IMR-90 (cell line): ENCODE data around the gene HOXC6.

ENCODE experiments used
- BHLHE40 ChIP-seq: fragments of 150-350 bp; IDR thresholded peaks from 2 replicates; pipeline ENCODE4 v1.6.1; 2016; ENCODE audit warnings: mild to moderate bottlenecking, low read depth, low read length
- CEBPB ChIP-seq: IDR thresholded peaks from 2 replicates; pipeline ENCODE4 v1.6.1; 2012; ENCODE audit warnings: low read depth, low read length, improper control_type of control experiment
- CHD1 ChIP-seq: IDR thresholded peaks from 2 replicates; pipeline ENCODE4 v1.6.1; 2012; ENCODE audit warnings: low read depth, low read length, improper control_type of control experiment
- FOS ChIP-seq: fragments of 150-350 bp; IDR thresholded peaks from 2 replicates; pipeline ENCODE4 v1.6.1; 2016; ENCODE audit warnings: low read depth, low read length
- MXI1 ChIP-seq: IDR thresholded peaks from 2 replicates; pipeline ENCODE4 v1.6.1; 2012; ENCODE audit warnings: low read depth, mild to moderate bottlenecking, low read length, moderate library complexity, borderline replicate concordance
- POLR2A ChIP-seq: IDR thresholded peaks from 2 replicates; pipeline ENCODE4 v1.6.1; 2012; ENCODE audit warnings: mild to moderate bottlenecking, low read depth, low read length
- RAD21 ChIP-seq: IDR thresholded peaks from 2 replicates; pipeline ENCODE4 v1.6.1; 2012; ENCODE audit warnings: low read length, improper control_type of control experiment
- RCOR1 ChIP-seq: IDR thresholded peaks from 2 replicates; pipeline ENCODE4 v1.6.1; 2012; ENCODE audit warnings: mild to moderate bottlenecking, low read length, improper control_type of control experiment; ENCODE audit not compliant: insufficient replicate concordance
- SMC3 ChIP-seq: fragments of 150-350 bp; IDR thresholded peaks from 2 replicates; pipeline ENCODE4 v1.6.1; 2016; ENCODE audit warnings: low read depth, mild to moderate bottlenecking, antibody characterized with exemption, low read length, moderate library complexity
- TF ChIP-seq, protein P1 (sequence below): conservative IDR thresholded peaks from 2 replicates; pipeline ENCODE4 v1.5.1; 2012; ENCODE audit warnings: mild to moderate bottlenecking, low read depth, low read length, improper control_type of control experiment
- TF ChIP-seq, protein P2 (sequence below): fragments of 150-350 bp; IDR thresholded peaks from 2 replicates; pipeline ENCODE4 v1.6.1; 2016; ENCODE audit warnings: low read depth, mild to moderate bottlenecking, low read length, moderate library complexity, borderline replicate concordance

DNA sequence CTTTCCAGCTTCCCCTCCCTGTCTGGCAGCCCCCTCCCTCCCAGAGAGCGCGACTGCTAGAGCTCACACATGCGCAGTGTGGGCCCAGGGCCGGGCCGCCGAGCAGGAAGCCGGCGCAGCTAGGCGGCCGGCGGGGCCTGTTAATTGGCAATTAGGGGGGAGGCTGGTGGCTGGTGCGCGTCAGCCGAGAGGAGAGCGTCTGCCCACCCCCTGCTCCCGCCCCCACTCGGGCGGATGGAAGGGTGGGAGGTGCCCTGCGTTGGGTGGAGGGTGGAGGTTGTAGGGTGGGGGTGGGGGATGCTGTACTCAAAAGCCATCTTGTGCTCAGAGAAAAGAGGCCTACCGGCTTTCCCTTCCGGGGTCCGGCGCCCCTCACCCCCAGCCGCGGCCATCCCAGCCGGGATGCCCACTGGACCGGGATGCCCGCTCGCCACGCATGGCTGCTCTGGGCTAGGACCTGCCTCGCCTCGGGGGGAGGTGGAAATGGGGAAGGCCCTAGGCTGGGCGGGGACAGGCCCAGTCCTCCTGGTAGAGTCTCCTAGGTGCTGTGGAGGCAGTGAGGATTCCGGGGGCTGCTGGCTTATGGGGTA lies 10.3 kb upstream of the HOXC6 start:
- TF ChIP-seq, protein P1, sequence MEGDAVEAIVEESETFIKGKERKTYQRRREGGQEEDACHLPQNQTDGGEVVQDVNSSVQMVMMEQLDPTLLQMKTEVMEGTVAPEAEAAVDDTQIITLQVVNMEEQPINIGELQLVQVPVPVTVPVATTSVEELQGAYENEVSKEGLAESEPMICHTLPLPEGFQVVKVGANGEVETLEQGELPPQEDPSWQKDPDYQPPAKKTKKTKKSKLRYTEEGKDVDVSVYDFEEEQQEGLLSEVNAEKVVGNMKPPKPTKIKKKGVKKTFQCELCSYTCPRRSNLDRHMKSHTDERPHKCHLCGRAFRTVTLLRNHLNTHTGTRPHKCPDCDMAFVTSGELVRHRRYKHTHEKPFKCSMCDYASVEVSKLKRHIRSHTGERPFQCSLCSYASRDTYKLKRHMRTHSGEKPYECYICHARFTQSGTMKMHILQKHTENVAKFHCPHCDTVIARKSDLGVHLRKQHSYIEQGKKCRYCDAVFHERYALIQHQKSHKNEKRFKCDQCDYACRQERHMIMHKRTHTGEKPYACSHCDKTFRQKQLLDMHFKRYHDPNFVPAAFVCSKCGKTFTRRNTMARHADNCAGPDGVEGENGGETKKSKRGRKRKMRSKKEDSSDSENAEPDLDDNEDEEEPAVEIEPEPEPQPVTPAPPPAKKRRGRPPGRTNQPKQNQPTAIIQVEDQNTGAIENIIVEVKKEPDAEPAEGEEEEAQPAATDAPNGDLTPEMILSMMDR, result no peak
- TF ChIP-seq SMC3 (no peak), POLR2A (no peak), RAD21 (no peak), FOS (no peak), CHD1 (no peak), CEBPB (no peak), BHLHE40 (no peak), MXI1 (no peak), RCOR1 (no peak)
- TF ChIP-seq, protein P2, sequence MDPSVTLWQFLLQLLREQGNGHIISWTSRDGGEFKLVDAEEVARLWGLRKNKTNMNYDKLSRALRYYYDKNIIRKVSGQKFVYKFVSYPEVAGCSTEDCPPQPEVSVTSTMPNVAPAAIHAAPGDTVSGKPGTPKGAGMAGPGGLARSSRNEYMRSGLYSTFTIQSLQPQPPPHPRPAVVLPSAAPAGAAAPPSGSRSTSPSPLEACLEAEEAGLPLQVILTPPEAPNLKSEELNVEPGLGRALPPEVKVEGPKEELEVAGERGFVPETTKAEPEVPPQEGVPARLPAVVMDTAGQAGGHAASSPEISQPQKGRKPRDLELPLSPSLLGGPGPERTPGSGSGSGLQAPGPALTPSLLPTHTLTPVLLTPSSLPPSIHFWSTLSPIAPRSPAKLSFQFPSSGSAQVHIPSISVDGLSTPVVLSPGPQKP, result no peak
